CD14-positive monocyte (primary cell): ENCODE data around the gene SIPA1L3. TPM values are rescaled to one million over a fixed set of nuclear protein-coding genes. Genes with fewer than 3 reads are reported as not detected.
A peak's percentile ranks its signal among the peaks of the same experiment; 100 is the strongest.

Source experiments
- DNase-seq, 3 donors: peaks; one replicate each; pipeline ENCODE4 v3.0.0-alpha.2; 2011 to 2022
- H2AFZ ChIP-seq: 2 replicates; pipeline ENCODE4 v1.6.0; 2012; ENCODE audit warnings: mild to moderate bottlenecking, low read depth, low read length, inconsistent platforms; ENCODE audit not compliant: insufficient read depth, poor library complexity, severe bottlenecking
- H3K27ac ChIP-seq, 2 donors: 1 replicate in 1 of 2; 2 replicates in 1 of 2; pipeline ENCODE4 v1.5.1; 2012 to 2013; ENCODE audit warnings: low read length in 2 of 2, control low read depth in 1 of 2, inconsistent platforms in 1 of 2, low read depth in 1 of 2, mild to moderate bottlenecking in 1 of 2
- H3K27me3 ChIP-seq, 2 donors: one replicate each; pipeline versions ENCODE4 v1.6.0 to v1.6.1; 2011 to 2013; ENCODE audit warnings: low read length in 2 of 2; ENCODE audit not compliant: control insufficient read depth in 2 of 2, insufficient read depth in 2 of 2
- H3K36me3 ChIP-seq, 2 donors: replicated peaks in 1 of 2; 1 replicate in 1 of 2; 2 replicates in 1 of 2; pipeline versions ENCODE4 v1.5.1 to v1.6.1; 2012 to 2013; ENCODE audit warnings: low read length in 2 of 2, control low read depth in 1 of 2, inconsistent platforms in 1 of 2, mild to moderate bottlenecking in 1 of 2; ENCODE audit not compliant: insufficient read depth in 2 of 2, control insufficient read depth in 1 of 2
- H3K4me1 ChIP-seq, 2 donors: 1 replicate in 1 of 2; 2 replicates in 1 of 2; pipeline versions ENCODE4 v1.5.1 to v1.6.1; 2012 to 2013; ENCODE audit warnings: low read length in 2 of 2, control low read depth in 1 of 2, inconsistent platforms in 1 of 2, mild to moderate bottlenecking in 1 of 2, moderate library complexity in 1 of 2; ENCODE audit not compliant: insufficient read depth in 2 of 2, control insufficient read depth in 1 of 2
- H3K4me2 ChIP-seq: replicated peaks from 2 replicates; pipeline ENCODE3; 2012; ENCODE audit warnings: low read length, moderate library complexity, mild to moderate bottlenecking; ENCODE audit not compliant: poor library complexity, severe bottlenecking; ENCODE audit errors: extremely low read depth
- H3K4me3 ChIP-seq, 3 experiments: fragments of 200-600 bp in 1 of 3; sonication (generic) in 1 of 3; replicated peaks in 1 of 3; 1 replicate in 2 of 3; 2 replicates in 1 of 3; pipeline ENCODE4 v1.5.1; 2011 to 2013; ENCODE audit warnings: low read length in 3 of 3, mild to moderate bottlenecking in 3 of 3, control low read depth in 2 of 3, low read depth in 2 of 3, inconsistent platforms in 1 of 3, moderate library complexity in 1 of 3
- H3K79me2 ChIP-seq: 2 replicates; pipeline ENCODE4 v1.6.0; 2012; ENCODE audit warnings: mild to moderate bottlenecking, control low read depth, inconsistent platforms, low read length, moderate library complexity; ENCODE audit not compliant: insufficient read depth
- H3K9ac ChIP-seq: 2 replicates; pipeline ENCODE4 v1.6.0; 2017; ENCODE audit warnings: low read length, mild to moderate bottlenecking; ENCODE audit not compliant: insufficient read depth, poor library complexity, severe bottlenecking
- H3K9me3 ChIP-seq, 2 donors: replicated peaks in 1 of 2; 1 replicate in 1 of 2; 2 replicates in 1 of 2; pipeline versions ENCODE4 v1.5.1 to v1.6.1; 2012 to 2013; ENCODE audit warnings: low read length in 2 of 2, control low read depth in 1 of 2; ENCODE audit not compliant: control insufficient read depth in 1 of 2, insufficient read depth in 1 of 2
- H4K20me1 ChIP-seq: 2 replicates; pipeline ENCODE4 v1.6.0; 2012; ENCODE audit warnings: mild to moderate bottlenecking, low read length, control low read depth, moderate library complexity; ENCODE audit not compliant: insufficient read depth
- H3K27ac Mint-ChIP-seq, 7 donors: one replicate each; pipeline ENCODE4 v1.8.0; 2020; ENCODE audit warnings: mild to moderate bottlenecking in 7 of 7, mixed read lengths in 7 of 7, moderate library complexity in 6 of 7, inconsistent platforms in 2 of 7
- H3K27me3 Mint-ChIP-seq, 3 donors: one replicate each; pipeline ENCODE4 v1.8.0; 2021 to 2022; ENCODE audit warnings: low read depth in 3 of 3, mild to moderate bottlenecking in 3 of 3, mixed read lengths in 3 of 3, moderate library complexity in 3 of 3, inconsistent platforms in 1 of 3
- H3K36me3 Mint-ChIP-seq, 2 donors: one replicate each; pipeline ENCODE4 v1.8.0; 2020; ENCODE audit warnings: mixed read lengths in 2 of 2, inconsistent platforms in 1 of 2, mild to moderate bottlenecking in 1 of 2
- H3K4me1 Mint-ChIP-seq: one replicate; pipeline ENCODE4 v1.8.0; 2020; ENCODE audit warnings: mild to moderate bottlenecking, mixed read lengths
- H3K4me3 Mint-ChIP-seq, 2 donors: one replicate each; pipeline ENCODE4 v1.8.0; 2020; ENCODE audit warnings: mild to moderate bottlenecking in 2 of 2, mixed read lengths in 2 of 2, moderate library complexity in 1 of 2
- H3K9me3 Mint-ChIP-seq, 7 donors: one replicate each; pipeline ENCODE4 v1.8.0; 2020 to 2022; ENCODE audit warnings: mixed read lengths in 7 of 7, mild to moderate bottlenecking in 6 of 7, moderate library complexity in 6 of 7, inconsistent platforms in 2 of 7
- WGBS: methylation state at CpG from one replicate; pipeline ENCODE4 v1.1.5; 2013; ENCODE audit warnings: missing lambda C conversion rate; ENCODE audit not compliant: insufficient coverage; 5-methylcytosine and 5-hydroxymethylcytosine counted together
- intact Hi-C, 2 donors: fragments of 100-400 bp; cut with micrococcal nuclease; formaldehyde crosslinking; loops; one replicate each; pipeline versions ENCODE4 v1.15.0 to v1.15.1; 2023
- polyA plus RNA-seq, 3 donors: library from polyadenylated mRNA; depleted of rRNA in 1 of 3; unstranded in 2 of 3; stranded (reverse) in 1 of 3; fragments of 300-500 nt in 2 of 3; fragments of >200 nt in 1 of 3; fragmentation: Illumina TruSeq in 2 of 3; gene quantifications; 1 replicate in 2 of 3; 2 replicates in 1 of 3; pipeline ENCODE4 v1.2.3, GENCODE V29; 2012 to 2021
- TF ChIP-seq, protein P1 (sequence below): fragments of 200-600 bp; IDR thresholded peaks from one replicate; pipeline ENCODE4 v1.8.0; 2022; ENCODE audit warnings: antibody characterized with exemption, mild to moderate bottlenecking

The SIPA1L3 gene
- polyA plus RNA-seq, 3 donors, result 0.55 to 4.5 (median 0.99) TPM

DNA sequence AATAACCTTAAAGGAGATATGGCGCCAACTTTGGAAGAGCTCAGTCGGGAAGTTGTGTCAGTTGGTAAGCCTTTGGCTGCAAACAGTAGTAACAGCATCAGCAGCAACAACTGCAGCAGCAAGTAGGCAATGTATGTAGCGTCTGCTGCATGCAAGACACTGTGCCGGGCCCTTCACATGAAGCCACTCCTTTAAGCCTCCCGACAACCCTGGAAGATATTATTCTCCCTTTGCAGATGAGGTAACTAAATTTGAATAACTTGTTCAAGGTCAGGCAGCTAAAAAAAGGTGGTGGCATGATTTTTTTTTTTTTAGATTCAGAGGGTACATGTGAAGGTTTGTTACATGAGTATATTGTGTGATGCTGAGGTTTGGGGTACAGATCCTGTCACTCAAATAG lies 19.7 kb downstream of the SIPA1L3 start:
- Histone ChIP-seq H2AFZ (no peak overlapping the region), H3K4me2 (no peak overlapping the region), H3K79me2 (no peaks in the 10 kb centered on the region), H3K9me3 (no peaks in the 10 kb centered on the region), H3K36me3 (peaks cover 0 to 4% of the 10 kb centered on the region in 2 donors), H3K4me3 (no peak overlapping the region), H3K4me1 (peaks cover 13 to 33% of the 10 kb centered on the region in 2 donors), H3K27ac (no peak overlapping the region), H4K20me1 (peaks cover 27% of the 10 kb centered on the region), H3K9ac (no peak overlapping the region), H3K27me3 (no peaks in the 10 kb centered on the region)
- no peak overlapping the region for H3K4me3 Mint-ChIP-seq
- WGBS, result 94% methylated on average over 2 of the region's 5 CpGs
- H3K27ac Mint-ChIP-seq, result peak overlapping the region in 1 of 7 donors; percentile 42
- TF ChIP-seq, protein P1, sequence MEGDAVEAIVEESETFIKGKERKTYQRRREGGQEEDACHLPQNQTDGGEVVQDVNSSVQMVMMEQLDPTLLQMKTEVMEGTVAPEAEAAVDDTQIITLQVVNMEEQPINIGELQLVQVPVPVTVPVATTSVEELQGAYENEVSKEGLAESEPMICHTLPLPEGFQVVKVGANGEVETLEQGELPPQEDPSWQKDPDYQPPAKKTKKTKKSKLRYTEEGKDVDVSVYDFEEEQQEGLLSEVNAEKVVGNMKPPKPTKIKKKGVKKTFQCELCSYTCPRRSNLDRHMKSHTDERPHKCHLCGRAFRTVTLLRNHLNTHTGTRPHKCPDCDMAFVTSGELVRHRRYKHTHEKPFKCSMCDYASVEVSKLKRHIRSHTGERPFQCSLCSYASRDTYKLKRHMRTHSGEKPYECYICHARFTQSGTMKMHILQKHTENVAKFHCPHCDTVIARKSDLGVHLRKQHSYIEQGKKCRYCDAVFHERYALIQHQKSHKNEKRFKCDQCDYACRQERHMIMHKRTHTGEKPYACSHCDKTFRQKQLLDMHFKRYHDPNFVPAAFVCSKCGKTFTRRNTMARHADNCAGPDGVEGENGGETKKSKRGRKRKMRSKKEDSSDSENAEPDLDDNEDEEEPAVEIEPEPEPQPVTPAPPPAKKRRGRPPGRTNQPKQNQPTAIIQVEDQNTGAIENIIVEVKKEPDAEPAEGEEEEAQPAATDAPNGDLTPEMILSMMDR, result no peak
- no peak for DNase-seq
- H3K36me3 Mint-ChIP-seq, result peaks cover 11 to 19% of the 10 kb centered on the region in 2 donors
- H3K4me1 Mint-ChIP-seq, result peaks cover 33% of the 10 kb centered on the region
- H3K9me3 Mint-ChIP-seq, result peaks cover 0 to 3% (median 1%) of the 10 kb centered on the region in 7 donors
- peaks cover 0 to 3% (median 0%) of the 10 kb centered on the region in 3 donors for H3K27me3 Mint-ChIP-seq
- intact Hi-C loops, result no loop called here

DNA sequence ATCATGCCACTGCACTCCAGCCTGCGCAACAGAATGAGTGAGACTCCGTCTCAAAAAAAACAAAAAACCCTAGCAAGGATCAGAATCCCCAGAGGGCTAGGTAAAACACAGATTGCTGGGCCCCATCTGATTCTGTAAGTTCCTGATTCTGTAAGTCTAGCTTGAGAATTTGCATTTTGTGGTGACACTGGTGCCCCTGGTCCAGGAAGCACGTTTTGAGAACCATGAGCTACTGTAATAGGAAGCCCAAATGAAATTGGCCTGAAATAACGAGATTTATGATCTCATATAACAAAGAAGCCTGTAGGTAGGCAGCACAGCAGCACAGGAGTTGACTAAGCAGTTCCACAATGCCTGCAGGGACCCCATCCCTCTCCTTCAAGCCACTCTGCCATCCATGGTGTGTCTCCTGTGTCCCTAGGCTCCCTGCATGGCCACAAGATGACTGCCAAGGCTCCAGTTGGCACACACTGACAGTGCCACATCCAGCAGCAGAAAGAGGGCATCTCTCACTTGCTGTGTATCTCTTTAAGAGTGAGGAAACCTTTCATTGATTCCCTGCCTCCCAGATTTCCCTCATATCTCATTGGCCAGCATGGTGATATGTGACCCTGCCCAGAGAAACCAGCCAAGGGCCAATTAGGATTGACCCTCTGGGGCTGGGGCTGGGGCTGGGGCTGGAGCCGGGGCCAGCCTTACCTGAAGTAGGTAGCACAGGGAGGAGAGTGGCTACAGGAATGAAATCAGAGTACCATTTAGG lies 21.7 kb downstream of the SIPA1L3 start:
- 80% methylated on average over 1 of the region's 5 CpGs for WGBS
- peaks cover 6 to 11% of the 10 kb centered on the region in 2 donors for H3K36me3 Mint-ChIP-seq
- peak overlapping the region; percentile 24 to 61 for H3K27ac ChIP-seq
- peaks cover 0 to 3% (median 1%) of the 10 kb centered on the region in 7 donors for H3K9me3 Mint-ChIP-seq
- H3K4me3 Mint-ChIP-seq, result peak overlapping the region in 1 of 2 donors; percentile 32
- H3K4me1 Mint-ChIP-seq, result peaks cover 52% of the 10 kb centered on the region
- no peaks in the 10 kb centered on the region for H3K27me3 ChIP-seq
- intact Hi-C loops, result no loop called here
- peaks cover 0 to 3% (median 1%) of the 10 kb centered on the region in 3 donors for H3K27me3 Mint-ChIP-seq
- H3K4me3 ChIP-seq, result peak overlapping the region in 1 of 3 experiments; percentile 19
- no peaks in the 10 kb centered on the region for H3K9me3 ChIP-seq
- peak overlapping the region; percentile 19 to 68 (median 48) for H3K27ac Mint-ChIP-seq
- no peaks in the 10 kb centered on the region for H3K79me2 ChIP-seq
- peak overlapping the region; percentile 35 for H3K4me2 ChIP-seq
- H3K4me1 ChIP-seq, result peaks cover 33 to 53% of the 10 kb centered on the region in 2 donors
- no peaks in the 10 kb centered on the region for H3K36me3 ChIP-seq
- DNase-seq, result peak; percentile 29 to 57 (median 50)
- H2AFZ ChIP-seq, result peak overlapping the region; percentile 57
- TF ChIP-seq, protein P1, result no peak
- H4K20me1 ChIP-seq, result peaks cover 32% of the 10 kb centered on the region
- H3K9ac ChIP-seq, result no peak overlapping the region
